T-helper 17 cell (primary cell): ENCODE data around the gene HOXB4. TPM values are rescaled to one million over a fixed set of nuclear protein-coding genes. Genes with fewer than 3 reads are reported as not detected.

ENCODE experiments used
- ATAC-seq: fragments of 150-1000 bp; cut with Tn5 transposase; 2 replicates; pipeline ENCODE4 v1.10.0; 2021; ENCODE audit warnings: mild to moderate bottlenecking, moderate library complexity
- DNase-seq, 3 donors: peaks; one replicate each; pipeline versions ENCODE4 v3.0.0 to v3.0.0-alpha.2; 2020 to 2021
- H3K9me3 ChIP-seq: one replicate; pipeline ENCODE4 v1.7.0; 2013; ENCODE audit warnings: low read length, mild to moderate bottlenecking; ENCODE audit not compliant: control insufficient read depth, poor library complexity, severe bottlenecking
- H3K27ac Mint-ChIP-seq: one replicate; pipeline ENCODE4 v1.8.0; 2022; ENCODE audit warnings: mild to moderate bottlenecking, moderate library complexity, mixed read lengths
- H3K27me3 Mint-ChIP-seq: one replicate; pipeline ENCODE4 v1.8.0; 2022; ENCODE audit warnings: mixed read lengths
- H3K36me3 Mint-ChIP-seq: one replicate; pipeline ENCODE4 v1.8.0; 2022; ENCODE audit warnings: low read depth, mixed read lengths
- H3K4me1 Mint-ChIP-seq: one replicate; pipeline ENCODE4 v1.8.0; 2022; ENCODE audit warnings: mild to moderate bottlenecking, mixed read lengths
- H3K4me3 Mint-ChIP-seq: one replicate; pipeline ENCODE4 v1.8.0; 2022; ENCODE audit warnings: mild to moderate bottlenecking, moderate library complexity, mixed read lengths
- total RNA-seq, 4 donors: library from RNA in 2 of 4; stranded (reverse) in 2 of 4; gene quantifications; one replicate each; pipeline ENCODE4 v1.2.3 and lab custom pipeline; 2022 to 2026

Gene HOXB4
- total RNA-seq, 2 donors from 2014 or later = 0.91 to 1.8 TPM

- DNase-seq = no peak
- Mint-ChIP-seq H3K36me3 (no peaks in the 10 kb centered on the region), H3K27me3 (peaks cover 13% of the 10 kb centered on the region), H3K27ac (no peak overlapping the region), H3K4me3 (no peak overlapping the region), H3K4me1 (peaks cover 17% of the 10 kb centered on the region)
- no peak for ATAC-seq
- H3K9me3 ChIP-seq = no peaks in the 10 kb centered on the region
Measured at GRCh38 chr17:48564188-48565021, 13.7 kb downstream of the HOXB4 start.

- ATAC-seq (no peak), DNase-seq (no peak)
- peaks cover 17% of the 10 kb centered on the region for H3K4me1 Mint-ChIP-seq
- H3K4me3 Mint-ChIP-seq = peak overlapping the region; percentile 39
- no peaks in the 10 kb centered on the region for H3K9me3 ChIP-seq
- peaks cover 19% of the 10 kb centered on the region for H3K27me3 Mint-ChIP-seq
- H3K27ac Mint-ChIP-seq = no peak overlapping the region
- peaks cover under 1% of the 10 kb centered on the region for H3K36me3 Mint-ChIP-seq
Measured at GRCh38 chr17:48563867-48564187, 14.3 kb downstream of the HOXB4 start.

- ATAC-seq = no peak
- H3K27ac Mint-ChIP-seq = no peak overlapping the region
- H3K4me3 Mint-ChIP-seq = peak overlapping the region; percentile 39
Measured at GRCh38 chr17:48563385-48563838, 14.7 kb downstream of the HOXB4 start.

GRCh38 chr17:48562934-48563333, 15.2 kb downstream of the HOXB4 start:
- Mint-ChIP-seq H3K27me3 (peaks cover 28% of the 10 kb centered on the region), H3K27ac (no peak overlapping the region), H3K36me3 (peaks cover 3% of the 10 kb centered on the region), H3K4me1 (peaks cover 11% of the 10 kb centered on the region), H3K4me3 (no peak overlapping the region)
- H3K9me3 ChIP-seq = no peaks in the 10 kb centered on the region
- ATAC-seq = no peak
- no peak for DNase-seq

More at GRCh38 chr17:48563385-48563838, 14.7 kb downstream of the HOXB4 start:
- Mint-ChIP-seq H3K4me1 (peaks cover 14% of the 10 kb centered on the region), H3K27me3 (peaks cover 23% of the 10 kb centered on the region), H3K36me3 (peaks cover 3% of the 10 kb centered on the region)
- no peak for DNase-seq
- no peaks in the 10 kb centered on the region for H3K9me3 ChIP-seq

- H3K9me3 ChIP-seq = no peaks in the 10 kb centered on the region
- peaks cover 29% of the 10 kb centered on the region for H3K27me3 Mint-ChIP-seq
- no peak overlapping the region for H3K4me3 Mint-ChIP-seq
- ATAC-seq (peak; percentile 63), DNase-seq (no peak)
- H3K36me3 Mint-ChIP-seq = peaks cover 3% of the 10 kb centered on the region
- peaks cover 11% of the 10 kb centered on the region for H3K4me1 Mint-ChIP-seq
- no peak overlapping the region for H3K27ac Mint-ChIP-seq
Measured at GRCh38 chr17:48561884-48562810, 16.0 kb downstream of the HOXB4 start.

- no peaks in the 10 kb centered on the region for H3K9me3 ChIP-seq
- peaks cover 38% of the 10 kb centered on the region for H3K27me3 Mint-ChIP-seq
- peaks cover 5% of the 10 kb centered on the region for H3K36me3 Mint-ChIP-seq
- H3K4me1 Mint-ChIP-seq = peaks cover 19% of the 10 kb centered on the region
- DNase-seq (no peak), ATAC-seq (no peak)
- no peak overlapping the region for H3K4me3 Mint-ChIP-seq
- H3K27ac Mint-ChIP-seq = no peak overlapping the region
Measured at GRCh38 chr17:48559840-48560817, 18.0 kb downstream of the HOXB4 start.

GRCh38 chr17:48559122-48559839, 18.9 kb downstream of the HOXB4 start:
- no peak overlapping the region for H3K4me3 Mint-ChIP-seq
- peaks cover 43% of the 10 kb centered on the region for H3K27me3 Mint-ChIP-seq
- H3K36me3 Mint-ChIP-seq = peaks cover 5% of the 10 kb centered on the region
- DNase-seq (no peak), ATAC-seq (no peak)
- H3K9me3 ChIP-seq = no peaks in the 10 kb centered on the region
- H3K27ac Mint-ChIP-seq = no peak overlapping the region
- H3K4me1 Mint-ChIP-seq = peaks cover 21% of the 10 kb centered on the region

- Mint-ChIP-seq H3K4me1 (peaks cover 21% of the 10 kb centered on the region), H3K27ac (no peak overlapping the region), H3K27me3 (peaks cover 43% of the 10 kb centered on the region), H3K36me3 (peaks cover 5% of the 10 kb centered on the region), H3K4me3 (peak overlapping the region; percentile 52)
- no peak for ATAC-seq
- no peaks in the 10 kb centered on the region for H3K9me3 ChIP-seq
- no peak for DNase-seq
Measured at GRCh38 chr17:48558831-48559121, 19.4 kb downstream of the HOXB4 start.

- peak overlapping the region; percentile 9 for H3K27ac Mint-ChIP-seq
- ATAC-seq (no peak), DNase-seq (no peak)
- peaks cover 38% of the 10 kb centered on the region for H3K27me3 Mint-ChIP-seq
- H3K4me1 Mint-ChIP-seq = peaks cover 21% of the 10 kb centered on the region
- peaks cover 5% of the 10 kb centered on the region for H3K36me3 Mint-ChIP-seq
- H3K9me3 ChIP-seq = no peaks in the 10 kb centered on the region
- peak overlapping the region; percentile 52 for H3K4me3 Mint-ChIP-seq
Measured at GRCh38 chr17:48558057-48558830, 19.9 kb downstream of the HOXB4 start.

- ATAC-seq = no peak
- Mint-ChIP-seq H3K27me3 (peaks cover 34% of the 10 kb centered on the region), H3K4me1 (peaks cover 19% of the 10 kb centered on the region), H3K27ac (peak overlapping the region; percentile 60), H3K4me3 (peak overlapping the region; percentile 7), H3K36me3 (peaks cover 5% of the 10 kb centered on the region)
- DNase-seq = no peak
- no peaks in the 10 kb centered on the region for H3K9me3 ChIP-seq
Measured at GRCh38 chr17:48556576-48557401, 21.4 kb downstream of the HOXB4 start.

- H3K27ac Mint-ChIP-seq = peak overlapping the region; percentile 77
- H3K4me1 Mint-ChIP-seq = peaks cover 13% of the 10 kb centered on the region
- peaks cover 5% of the 10 kb centered on the region for H3K36me3 Mint-ChIP-seq
- no peaks in the 10 kb centered on the region for H3K9me3 ChIP-seq
- H3K27me3 Mint-ChIP-seq = peaks cover 34% of the 10 kb centered on the region
- no peak for ATAC-seq
- DNase-seq = no peak
- H3K4me3 Mint-ChIP-seq = peak overlapping the region; percentile 7
Measured at GRCh38 chr17:48556229-48556575, 21.9 kb downstream of the HOXB4 start.
